GM23338 (cell line): Measurements from ENCODE around the gene ARHGEF10L. TPM values are rescaled to one million over a fixed set of nuclear protein-coding genes. Genes with fewer than 3 reads are reported as not detected.

Experiments used
- ATAC-seq: fragments of 200-7000 bp; cut with Tn5 transposase; 3 replicates; pipeline ENCODE4 v1.9.1; 2020
- DNase-seq: peaks from one replicate; pipeline ENCODE4 v3.0.0-alpha.2; 2015; ENCODE audit warnings: low spot score
- H2AFZ ChIP-seq: fragments of 200-600 bp; sonication (generic); 2 replicates; pipeline ENCODE4 v1.8.0; 2016; ENCODE audit warnings: antibody characterized with exemption, mild to moderate bottlenecking, moderate library complexity
- H3F3A ChIP-seq: fragments of 200-600 bp; sonication (generic); replicated peaks from 2 replicates; pipeline ENCODE4 v1.8.0; 2017; ENCODE audit warnings: antibody characterized with exemption, mixed run types, low read depth
- H3K27ac ChIP-seq: fragments of 200-600 bp; sonication (generic); 2 replicates; pipeline ENCODE4 v1.6.1; 2016; ENCODE audit warnings: low read depth
- H3K27me3 ChIP-seq: fragments of 200-600 bp; sonication (generic); 2 replicates; pipeline ENCODE4 v1.8.0; 2016; ENCODE audit warnings: mild to moderate bottlenecking, mixed run types, moderate library complexity; ENCODE audit not compliant: insufficient read depth
- H3K36me3 ChIP-seq: fragments of 200-600 bp; sonication (generic); 2 replicates; pipeline ENCODE4 v1.8.0; 2016; ENCODE audit warnings: mild to moderate bottlenecking; ENCODE audit not compliant: insufficient read depth
- H3K4me1 ChIP-seq: fragments of 200-600 bp; sonication (generic); 2 replicates; pipeline ENCODE4 v1.8.0; 2016; ENCODE audit warnings: mild to moderate bottlenecking, moderate library complexity; ENCODE audit not compliant: insufficient read depth
- H3K4me2 ChIP-seq: fragments of 200-600 bp; sonication (generic); 2 replicates; pipeline ENCODE4 v1.7.1; 2017; ENCODE audit warnings: mixed run types
- H3K4me3 ChIP-seq: fragments of 200-600 bp; sonication (generic); 2 replicates; pipeline ENCODE4 v1.6.1; 2016; ENCODE audit warnings: mixed run types
- H3K79me2 ChIP-seq: fragments of 200-600 bp; sonication (generic); replicated peaks from 2 replicates; pipeline ENCODE4 v1.8.0; 2017; ENCODE audit warnings: mild to moderate bottlenecking; ENCODE audit not compliant: insufficient read depth
- H3K9me2 ChIP-seq: fragments of 200-600 bp; sonication (generic); 2 replicates; pipeline ENCODE4 v1.8.0; 2017; ENCODE audit not compliant: insufficient read depth
- H4K20me1 ChIP-seq: fragments of 200-600 bp; sonication (generic); replicated peaks from 2 replicates; pipeline ENCODE4 v1.8.0; 2017; ENCODE audit warnings: mild to moderate bottlenecking; ENCODE audit not compliant: insufficient read depth
- H3K27ac Mint-ChIP-seq: 2 replicates; pipeline ENCODE4 v1.8.0; 2020; ENCODE audit warnings: inconsistent platforms, mild to moderate bottlenecking, moderate library complexity, mixed read lengths
- H3K27me3 Mint-ChIP-seq: 3 replicates; pipeline ENCODE4 v1.8.0; 2022; ENCODE audit warnings: low read depth, mild to moderate bottlenecking, moderate library complexity, mixed read lengths, inconsistent platforms; ENCODE audit not compliant: insufficient read depth, poor library complexity
- H3K36me3 Mint-ChIP-seq: 3 replicates; pipeline ENCODE4 v1.8.0; 2021; ENCODE audit warnings: low read depth, mild to moderate bottlenecking, inconsistent platforms, moderate library complexity, mixed read lengths
- H3K4me1 Mint-ChIP-seq: 3 replicates; pipeline ENCODE4 v1.8.0; 2020; ENCODE audit warnings: mild to moderate bottlenecking, inconsistent platforms, mixed read lengths
- H3K4me3 Mint-ChIP-seq: 3 replicates; pipeline ENCODE4 v1.8.0; 2021; ENCODE audit warnings: moderate library complexity, mild to moderate bottlenecking, inconsistent platforms, mixed read lengths
- H3K9me3 Mint-ChIP-seq: 3 replicates; pipeline ENCODE4 v1.8.0; 2020; ENCODE audit warnings: moderate library complexity, mild to moderate bottlenecking, inconsistent platforms, mixed read lengths
- CREB1 ChIP-seq: fragments of 250-450 bp; sonication (Bioruptor Pico); IDR thresholded peaks from 2 replicates; pipeline ENCODE4 v1.5.0; 2020; ENCODE audit warnings: low read depth, mild to moderate bottlenecking, moderate library complexity
- EZH2 ChIP-seq: fragments of 200-600 bp; sonication (generic); IDR thresholded peaks from one replicate; pipeline ENCODE4 v1.8.0; 2017; ENCODE audit warnings: antibody characterized with exemption, mild to moderate bottlenecking, low read depth; ENCODE audit not compliant: unreplicated experiment
- JUNB ChIP-seq: IDR thresholded peaks from one replicate; pipeline ENCODE4 v1.6.1; 2016; ENCODE audit warnings: antibody characterized with exemption; ENCODE audit not compliant: unreplicated experiment
- NANOG ChIP-seq: IDR thresholded peaks from 2 replicates; pipeline ENCODE4 v1.6.1; 2016; ENCODE audit warnings: antibody characterized with exemption, borderline replicate concordance
- POLR2AphosphoS5 ChIP-seq: IDR thresholded peaks from 2 replicates; pipeline ENCODE4 v1.6.1; 2016; ENCODE audit warnings: antibody characterized with exemption, low read depth
- ZNF114 ChIP-seq: fragments of 250-450 bp; sonication (Bioruptor Pico); IDR thresholded peaks from 2 replicates; pipeline ENCODE4 v1.5.0; 2020; ENCODE audit warnings: mild to moderate bottlenecking, moderate library complexity
- ZNF462 ChIP-seq: fragments of 250-450 bp; sonication (Bioruptor Pico); IDR thresholded peaks from 2 replicates; pipeline ENCODE4 v1.5.0; 2020; ENCODE audit warnings: mild to moderate bottlenecking, moderate library complexity
- polyA plus RNA-seq: library from polyadenylated mRNA; unstranded; fragments of >200 nt; fragmentation: Nextera tagmentation; extraction: Ambion mirVana; gene quantifications from 2 replicates; pipeline ENCODE4 v1.2.1, GENCODE V29; 2016
- total RNA-seq: library from RNA; depleted of rRNA; stranded (reverse); fragments of >200 nt; shearing (Covaris generic); gene quantifications from 2 replicates; pipeline ENCODE4 v1.2.3, GENCODE V29; 2014
- TF ChIP-seq, protein P1 (sequence below), 2 experiments: fragments of 200-600 bp in 1 of 2; sonication (generic) in 1 of 2; conservative IDR thresholded peaks; 2 replicates each; pipeline versions ENCODE4 v1.5.1 to v1.6.1; 2016 to 2017; ENCODE audit warnings: antibody characterized with exemption in 2 of 2, low read depth in 2 of 2, mild to moderate bottlenecking in 2 of 2, moderate library complexity in 1 of 2

The ARHGEF10L gene
- total and polyA plus RNA-seq, 2 experiments from 2014 or later = 12.1 to 46.8 TPM

DNA sequence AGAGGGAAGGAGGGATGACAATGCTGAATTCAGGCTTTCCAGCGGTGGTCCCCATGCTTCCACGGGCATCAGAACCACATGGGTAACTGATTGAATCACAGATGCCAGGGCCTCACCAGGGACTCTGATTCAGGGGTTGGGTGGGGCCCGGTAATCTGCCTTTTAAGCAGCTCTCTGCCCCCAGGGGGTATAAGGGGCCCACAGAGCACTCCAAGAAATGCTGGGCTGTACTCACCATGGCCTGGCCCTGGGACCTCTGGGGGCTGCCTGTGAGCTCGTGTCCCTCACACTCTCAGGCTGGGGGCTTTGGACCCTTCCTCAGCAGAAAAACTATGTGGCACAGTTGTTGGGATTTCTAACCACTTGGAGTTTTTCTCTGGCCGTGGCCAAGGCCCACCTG, 70.6 kb downstream of the ARHGEF10L start:
- no peak overlapping the region for H3K4me2 ChIP-seq
- no peak overlapping the region for H3K4me3 Mint-ChIP-seq

More for the DNA sequence above, 70.6 kb downstream of the ARHGEF10L start:
- Mint-ChIP-seq H3K27ac (no peak overlapping the region), H3K9me3 (no peaks in the 10 kb centered on the region), H3K36me3 (peaks cover 24% of the 10 kb centered on the region; the same call in 2 of the 3 replicates), H3K4me1 (peaks cover 13% of the 10 kb centered on the region; the same call in 2 of the 3 replicates), H3K27me3 (peaks cover 9% of the 10 kb centered on the region)
- peaks cover 12% of the 10 kb centered on the region for H3F3A ChIP-seq
- TF ChIP-seq NANOG (no peak), ZNF114 (CRISPR knock-in tag) (no peak), JUNB (no peak), ZNF462 (CRISPR knock-in tag) (no peak), CREB1 (CRISPR knock-in tag) (no peak), EZH2 (no peak), POLR2AphosphoS5 (no peak)
- TF ChIP-seq, protein P1, sequence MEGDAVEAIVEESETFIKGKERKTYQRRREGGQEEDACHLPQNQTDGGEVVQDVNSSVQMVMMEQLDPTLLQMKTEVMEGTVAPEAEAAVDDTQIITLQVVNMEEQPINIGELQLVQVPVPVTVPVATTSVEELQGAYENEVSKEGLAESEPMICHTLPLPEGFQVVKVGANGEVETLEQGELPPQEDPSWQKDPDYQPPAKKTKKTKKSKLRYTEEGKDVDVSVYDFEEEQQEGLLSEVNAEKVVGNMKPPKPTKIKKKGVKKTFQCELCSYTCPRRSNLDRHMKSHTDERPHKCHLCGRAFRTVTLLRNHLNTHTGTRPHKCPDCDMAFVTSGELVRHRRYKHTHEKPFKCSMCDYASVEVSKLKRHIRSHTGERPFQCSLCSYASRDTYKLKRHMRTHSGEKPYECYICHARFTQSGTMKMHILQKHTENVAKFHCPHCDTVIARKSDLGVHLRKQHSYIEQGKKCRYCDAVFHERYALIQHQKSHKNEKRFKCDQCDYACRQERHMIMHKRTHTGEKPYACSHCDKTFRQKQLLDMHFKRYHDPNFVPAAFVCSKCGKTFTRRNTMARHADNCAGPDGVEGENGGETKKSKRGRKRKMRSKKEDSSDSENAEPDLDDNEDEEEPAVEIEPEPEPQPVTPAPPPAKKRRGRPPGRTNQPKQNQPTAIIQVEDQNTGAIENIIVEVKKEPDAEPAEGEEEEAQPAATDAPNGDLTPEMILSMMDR (conservative IDR thresholded peaks at IDR 0.05; ENCODE audit: low read depth in 2 of 2) = no peak
- H3K79me2 ChIP-seq = no peaks in the 10 kb centered on the region
- no peak overlapping the region for H3K4me3 ChIP-seq
- no peaks in the 10 kb centered on the region for H3K36me3 ChIP-seq
- DNase-seq (no peak), ATAC-seq (no peak)
- no peaks in the 10 kb centered on the region; the same call in 1 of the 2 replicates for H3K4me1 ChIP-seq
- no peaks in the 10 kb centered on the region for H3K9me2 ChIP-seq
- H3K27ac ChIP-seq = no peak overlapping the region
- no peaks in the 10 kb centered on the region; the same call in 1 of the 2 replicates for H4K20me1 ChIP-seq
- H3K27me3 ChIP-seq = no peaks in the 10 kb centered on the region
- H2AFZ ChIP-seq = no peak overlapping the region
